Measurements from ENCODE around the gene NPBWR2. TPM values are rescaled to one million over a fixed set of nuclear protein-coding genes. Genes with fewer than 3 reads are reported as not detected.

NPBWR2 gene
- total RNA-seq, 1 donor from 2014 or later, result not detected

- Mint-ChIP-seq H3K9me3 (ENCODE audit: low read depth) (no peaks in the 10 kb centered on the region), H3K4me3 (ENCODE audit: low read depth) (no peak overlapping the region), H3K27ac (no peak overlapping the region), H3K4me1 (ENCODE audit: low read depth) (peaks cover 6% of the 10 kb centered on the region), H3K36me3 (ENCODE audit: insufficient read depth) (no peaks in the 10 kb centered on the region), H3K27me3 (peaks cover 8% of the 10 kb centered on the region)
- TF ChIP-seq CTCF (IDR thresholded peaks at IDR 0.05; ENCODE audit: unreplicated experiment), result no peak
- DNase-seq (ENCODE audit: low spot score, unreplicated experiment), result no peak
Measured at GRCh38 chr20:64076061-64076997, 31.0 kb downstream of the NPBWR2 start.

- H3K36me3 Mint-ChIP-seq (ENCODE audit: insufficient read depth), result no peaks in the 10 kb centered on the region
- no peak for DNase-seq (ENCODE audit: low spot score, unreplicated experiment)
- H3K27me3 Mint-ChIP-seq, result peaks cover 2% of the 10 kb centered on the region
- no peak overlapping the region for H3K27ac Mint-ChIP-seq
- H3K4me1 Mint-ChIP-seq (ENCODE audit: low read depth), result peaks cover 4% of the 10 kb centered on the region
- no peak overlapping the region for H3K4me3 Mint-ChIP-seq (ENCODE audit: low read depth)
- no peaks in the 10 kb centered on the region for H3K9me3 Mint-ChIP-seq (ENCODE audit: low read depth)
- no peak for TF ChIP-seq CTCF (IDR thresholded peaks at IDR 0.05; ENCODE audit: unreplicated experiment)
Measured at GRCh38 chr20:64075556-64075955, 31.8 kb downstream of the NPBWR2 start.

GRCh38 chr20:64074963-64075362, 32.4 kb downstream of the NPBWR2 start:
- no peak overlapping the region for H3K27ac Mint-ChIP-seq
- TF ChIP-seq CTCF (IDR thresholded peaks at IDR 0.05; ENCODE audit: unreplicated experiment), result no peak
- no peak overlapping the region for H3K4me3 Mint-ChIP-seq (ENCODE audit: low read depth)
- H3K9me3 Mint-ChIP-seq (ENCODE audit: low read depth), result no peaks in the 10 kb centered on the region
- no peaks in the 10 kb centered on the region for H3K27me3 Mint-ChIP-seq
- no peak for DNase-seq (ENCODE audit: low spot score, unreplicated experiment)
- no peaks in the 10 kb centered on the region for H3K36me3 Mint-ChIP-seq (ENCODE audit: insufficient read depth)
- peaks cover 2% of the 10 kb centered on the region for H3K4me1 Mint-ChIP-seq (ENCODE audit: low read depth)

- no peak for DNase-seq (ENCODE audit: low spot score, unreplicated experiment)
- H3K9me3 Mint-ChIP-seq (ENCODE audit: low read depth), result no peaks in the 10 kb centered on the region
- H3K4me1 Mint-ChIP-seq (ENCODE audit: low read depth), result peaks cover 2% of the 10 kb centered on the region
- H3K27me3 Mint-ChIP-seq, result no peaks in the 10 kb centered on the region
- H3K4me3 Mint-ChIP-seq (ENCODE audit: low read depth), result no peak overlapping the region
- no peak for TF ChIP-seq CTCF (IDR thresholded peaks at IDR 0.05; ENCODE audit: unreplicated experiment)
- H3K27ac Mint-ChIP-seq, result no peak overlapping the region
- H3K36me3 Mint-ChIP-seq (ENCODE audit: insufficient read depth), result no peaks in the 10 kb centered on the region
Measured at GRCh38 chr20:64074184-64074789, 33.1 kb downstream of the NPBWR2 start.

- Mint-ChIP-seq H3K4me1 (ENCODE audit: low read depth) (no peaks in the 10 kb centered on the region), H3K36me3 (ENCODE audit: insufficient read depth) (no peaks in the 10 kb centered on the region), H3K27me3 (no peaks in the 10 kb centered on the region), H3K27ac (no peak overlapping the region), H3K4me3 (ENCODE audit: low read depth) (no peak overlapping the region), H3K9me3 (ENCODE audit: low read depth) (no peaks in the 10 kb centered on the region)
- no peak for DNase-seq (ENCODE audit: low spot score, unreplicated experiment)
- no peak for TF ChIP-seq CTCF (IDR thresholded peaks at IDR 0.05; ENCODE audit: unreplicated experiment)
Measured at GRCh38 chr20:64073476-64074183, 33.7 kb downstream of the NPBWR2 start.

Data from progenitor cell of endocrine pancreas (in vitro differentiated cells).